ENCODE data around the gene PATJ.

DNA sequence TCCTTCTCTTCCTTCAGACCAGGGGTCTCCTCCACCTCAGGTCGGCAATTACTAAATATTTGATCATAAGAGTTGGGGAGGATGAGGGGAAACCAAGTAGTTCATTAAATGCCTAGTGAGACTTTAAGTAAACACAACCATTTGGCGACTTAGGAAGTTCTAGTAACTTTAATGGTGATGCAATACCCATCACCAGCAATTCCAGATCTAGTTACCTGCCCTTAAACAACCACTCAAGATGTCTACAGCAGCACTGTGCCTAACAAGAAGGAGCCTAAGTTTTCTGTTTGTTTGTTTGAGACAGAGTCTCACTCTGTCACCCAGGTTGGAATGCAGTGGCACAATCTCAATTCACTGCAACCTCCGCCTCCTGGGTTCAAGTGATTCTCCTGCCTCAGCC lies 395.7 kb downstream of the PATJ start:
- TF ChIP-seq, protein P1, sequence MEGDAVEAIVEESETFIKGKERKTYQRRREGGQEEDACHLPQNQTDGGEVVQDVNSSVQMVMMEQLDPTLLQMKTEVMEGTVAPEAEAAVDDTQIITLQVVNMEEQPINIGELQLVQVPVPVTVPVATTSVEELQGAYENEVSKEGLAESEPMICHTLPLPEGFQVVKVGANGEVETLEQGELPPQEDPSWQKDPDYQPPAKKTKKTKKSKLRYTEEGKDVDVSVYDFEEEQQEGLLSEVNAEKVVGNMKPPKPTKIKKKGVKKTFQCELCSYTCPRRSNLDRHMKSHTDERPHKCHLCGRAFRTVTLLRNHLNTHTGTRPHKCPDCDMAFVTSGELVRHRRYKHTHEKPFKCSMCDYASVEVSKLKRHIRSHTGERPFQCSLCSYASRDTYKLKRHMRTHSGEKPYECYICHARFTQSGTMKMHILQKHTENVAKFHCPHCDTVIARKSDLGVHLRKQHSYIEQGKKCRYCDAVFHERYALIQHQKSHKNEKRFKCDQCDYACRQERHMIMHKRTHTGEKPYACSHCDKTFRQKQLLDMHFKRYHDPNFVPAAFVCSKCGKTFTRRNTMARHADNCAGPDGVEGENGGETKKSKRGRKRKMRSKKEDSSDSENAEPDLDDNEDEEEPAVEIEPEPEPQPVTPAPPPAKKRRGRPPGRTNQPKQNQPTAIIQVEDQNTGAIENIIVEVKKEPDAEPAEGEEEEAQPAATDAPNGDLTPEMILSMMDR (IDR thresholded peaks at IDR 0.05; ENCODE audit: insufficient read depth, low read length, poor library complexity, severe bottlenecking) = no peak
- TF ChIP-seq EZH2phosphoT487 (conservative IDR thresholded peaks at IDR 0.05; ENCODE audit: low read length) = no peak

Measured in SU-DHL-6 (cell line).